HG03097 (cell line): Measurements from ENCODE around the gene PBX3.

Experiments used
- ATAC-seq: cut with Tn5 transposase; IDR thresholded peaks from one replicate; pipeline ENCODE4 v1.9.1; 2021; ENCODE audit not compliant: unreplicated experiment, low FRiP score

PBX3 gene

DNA sequence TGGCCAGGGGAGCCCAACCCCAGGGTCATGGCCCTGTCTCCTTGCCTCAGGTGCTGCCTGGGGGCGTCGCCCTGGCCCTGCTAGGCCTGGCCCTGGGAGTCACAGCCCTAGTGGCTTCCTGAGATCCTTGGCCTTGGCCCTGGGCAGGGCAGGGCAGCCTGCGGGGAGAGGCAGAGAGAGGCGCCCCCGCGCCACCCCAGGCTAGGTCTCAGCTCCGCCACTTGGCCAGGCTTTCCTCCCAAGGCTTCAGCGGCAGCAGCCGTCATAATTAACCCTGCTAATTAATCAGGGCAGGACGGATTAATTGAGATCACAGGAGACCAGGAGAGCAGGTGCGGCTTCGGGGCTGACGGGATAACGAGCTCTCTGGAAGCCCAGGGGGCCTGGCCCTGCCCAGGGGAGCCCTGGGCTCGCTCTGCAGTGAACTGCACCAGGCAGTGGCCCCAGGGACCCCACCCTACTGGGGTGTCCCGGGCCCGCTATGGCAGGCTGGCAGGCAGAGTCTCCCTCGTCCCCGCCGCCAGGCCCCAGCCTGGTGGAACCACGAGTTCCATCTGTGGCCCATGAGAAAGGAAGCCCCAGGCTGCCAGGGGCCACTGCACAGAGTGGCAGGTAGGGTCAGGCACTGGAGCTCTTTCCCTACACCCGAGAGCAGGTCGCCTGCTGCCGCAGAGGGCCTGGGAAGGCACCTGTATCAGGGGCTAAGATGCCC lies 269.6 kb downstream of the PBX3 start:
- ATAC-seq, result no peak
